Muscle of leg (tissue), 11 donors: ENCODE results near the gene YEATS4. TPM values are rescaled to one million over a fixed set of nuclear protein-coding genes. Genes with fewer than 3 reads are reported as not detected.

Source experiments
- DNase-seq: peaks from one replicate; pipeline ENCODE4 v3.0.0; 2013
- H3K27ac ChIP-seq: one replicate; pipeline ENCODE4 v1.5.1; 2013; ENCODE audit warnings: mild to moderate bottlenecking, low read length, control low read depth
- H3K27me3 ChIP-seq: one replicate; pipeline ENCODE4 v1.6.1; 2013; ENCODE audit warnings: low read length; ENCODE audit not compliant: control insufficient read depth, insufficient read depth
- H3K36me3 ChIP-seq: one replicate; pipeline ENCODE4 v1.6.1; 2013; ENCODE audit warnings: low read length; ENCODE audit not compliant: control insufficient read depth, insufficient read depth
- H3K4me1 ChIP-seq: one replicate; pipeline ENCODE4 v1.6.1; 2013; ENCODE audit warnings: low read length; ENCODE audit not compliant: control insufficient read depth, insufficient read depth
- H3K4me3 ChIP-seq: one replicate; pipeline ENCODE4 v1.5.1; 2013; ENCODE audit warnings: low read length, control low read depth
- H3K9me3 ChIP-seq: replicated peaks from 2 replicates; pipeline ENCODE4 v1.6.1; 2013; ENCODE audit warnings: low read depth, low read length; ENCODE audit not compliant: control insufficient read depth
- WGBS: methylation state at CpG from one replicate; pipeline ENCODE4 v1.1.5; 2013; ENCODE audit warnings: missing lambda C conversion rate; ENCODE audit not compliant: insufficient coverage; 5-methylcytosine and 5-hydroxymethylcytosine counted together
- polyA plus RNA-seq, 8 donors: library from polyadenylated mRNA; unstranded; fragments of 120-200 nt; gene quantifications; one replicate each; pipeline versions ENCODE4 v1.2.1 to v1.2.3, GENCODE V29; 2013; ENCODE audit warnings: inconsistent platforms in 1 of 8, low replicate concordance in 1 of 8; ENCODE audit not compliant: insufficient read length in 8 of 8, insufficient read depth in 1 of 8
- total RNA-seq: library from RNA; stranded (reverse); fragments of 120-200 nt; gene quantifications from one replicate; pipeline ENCODE4 v1.2.4, GENCODE V29; 2013

YEATS4 gene
- total and polyA plus RNA-seq, 9 donors, result 11.4 to 16.1 (median 14.4) TPM

- Histone ChIP-seq H3K36me3 (no peaks in the 10 kb centered on the region), H3K4me3 (no peak overlapping the region), H3K4me1 (no peaks in the 10 kb centered on the region), H3K27me3 (no peaks in the 10 kb centered on the region), H3K27ac (no peak overlapping the region), H3K9me3 (no peaks in the 10 kb centered on the region)
- no CpG with 5 or more reads among the region's 2 CpGs for WGBS
- DNase-seq, result no peak
These were observed 7.9 kb upstream of the YEATS4 start for GRCh38 chr12:69351462-69352236.

DNA sequence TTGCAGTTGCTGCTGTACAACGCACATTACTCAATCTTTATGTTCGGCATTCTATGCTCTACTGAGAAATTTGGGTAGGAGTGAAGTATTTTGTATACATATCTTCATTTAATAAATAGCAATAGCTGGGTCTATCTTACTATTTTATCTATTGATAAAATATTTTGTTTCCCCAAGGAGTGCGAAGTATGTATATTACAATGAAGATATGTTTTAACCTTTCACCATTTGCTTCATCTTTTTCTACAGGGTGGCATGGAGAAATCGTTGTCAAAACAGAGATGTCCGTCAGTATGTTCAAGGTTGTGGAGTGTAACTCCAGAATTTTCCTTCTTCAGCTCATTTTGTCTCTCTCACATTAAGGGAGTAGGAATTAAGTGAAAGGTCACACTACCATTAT lies 6.6 kb upstream of the YEATS4 start:
- H3K4me1 ChIP-seq, result no peaks in the 10 kb centered on the region
- H3K9me3 ChIP-seq, result no peaks in the 10 kb centered on the region
- no peak for DNase-seq
- H3K4me3 ChIP-seq, result no peak overlapping the region
- H3K36me3 ChIP-seq, result no peaks in the 10 kb centered on the region
- no CpG with 5 or more reads among the region's 5 CpGs for WGBS
- no peak overlapping the region for H3K27ac ChIP-seq
- no peaks in the 10 kb centered on the region for H3K27me3 ChIP-seq

DNA sequence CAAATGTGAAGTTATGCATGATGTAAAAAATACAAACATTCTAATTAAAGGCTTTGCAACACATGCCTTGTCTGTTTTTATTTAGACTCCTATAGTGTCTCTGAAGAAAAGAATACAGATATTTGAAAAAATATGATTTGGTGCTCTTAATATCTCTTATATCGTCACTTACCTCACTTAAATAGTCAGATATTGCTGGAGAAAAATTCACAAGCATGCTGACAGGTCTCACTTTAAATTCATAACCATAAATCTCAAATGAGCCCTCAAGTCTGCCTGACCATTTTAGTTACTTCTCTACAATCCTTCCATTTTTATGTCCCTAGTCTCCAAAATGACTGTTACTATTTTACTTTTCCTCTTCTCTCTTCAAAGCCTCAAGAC lies 5.4 kb upstream of the YEATS4 start:
- Histone ChIP-seq H3K27me3 (no peaks in the 10 kb centered on the region), H3K9me3 (no peaks in the 10 kb centered on the region), H3K27ac (no peak overlapping the region), H3K4me3 (no peak overlapping the region), H3K4me1 (no peaks in the 10 kb centered on the region), H3K36me3 (no peaks in the 10 kb centered on the region)
- no CpG with 5 or more reads among the region's 1 CpG for WGBS
- no peak for DNase-seq

- no CpG with 5 or more reads among the region's 1 CpG for WGBS
- H3K36me3 ChIP-seq, result no peaks in the 10 kb centered on the region
- no peaks in the 10 kb centered on the region for H3K27me3 ChIP-seq
- no peaks in the 10 kb centered on the region for H3K9me3 ChIP-seq
- no peak overlapping the region for H3K27ac ChIP-seq
- H3K4me3 ChIP-seq, result no peak overlapping the region
- DNase-seq, result no peak
- H3K4me1 ChIP-seq, result no peaks in the 10 kb centered on the region
These were observed 4.9 kb upstream of the YEATS4 start for GRCh38 chr12:69354556-69355187.

DNA sequence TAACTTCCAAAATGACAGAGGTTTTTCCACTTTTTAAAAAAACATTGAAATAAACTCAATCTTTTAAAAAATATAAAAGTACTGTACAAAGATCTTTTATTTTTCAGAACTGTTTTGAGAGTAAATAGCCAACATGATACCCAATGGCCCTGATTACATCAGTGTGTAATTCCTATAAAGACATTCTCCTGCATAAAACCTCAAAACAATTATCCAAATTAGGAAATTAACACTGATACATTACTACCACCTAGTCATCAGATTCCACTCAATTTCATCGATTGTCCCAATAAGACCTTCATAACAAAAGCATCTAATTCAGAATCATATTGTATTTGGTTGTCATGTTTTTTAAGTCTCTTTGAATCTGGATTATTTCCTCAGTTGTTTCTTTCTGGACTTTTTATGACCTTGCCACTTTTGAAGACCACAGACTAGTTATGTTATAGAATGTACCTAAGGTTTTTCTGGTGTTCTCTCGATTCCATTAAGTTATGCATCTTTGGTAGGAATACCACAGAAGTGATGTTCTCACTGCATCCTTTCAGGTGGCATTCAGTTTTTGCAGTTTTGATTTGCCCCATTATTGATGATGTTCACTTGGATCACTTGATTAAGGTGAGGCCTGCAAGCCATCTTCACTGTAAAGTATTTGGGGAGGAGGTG lies 4.0 kb upstream of the YEATS4 start:
- no peak overlapping the region for H3K27ac ChIP-seq
- H3K27me3 ChIP-seq, result no peaks in the 10 kb centered on the region
- no CpG with 5 or more reads among the region's 2 CpGs for WGBS
- DNase-seq, result no peak
- no peaks in the 10 kb centered on the region for H3K9me3 ChIP-seq
- peaks cover under 1% of the 10 kb centered on the region for H3K4me1 ChIP-seq
- H3K4me3 ChIP-seq, result no peak overlapping the region
- no peaks in the 10 kb centered on the region for H3K36me3 ChIP-seq

GRCh38 chr12:69360348-69360672 lies 767 bp downstream of the YEATS4 start:
- H3K4me3 ChIP-seq, result peak overlapping the region; percentile 81
- DNase-seq, result no peak
- H3K36me3 ChIP-seq, result no peaks in the 10 kb centered on the region
- 0% methylated on average over 8 of the region's 10 CpGs for WGBS
- H3K27me3 ChIP-seq, result no peaks in the 10 kb centered on the region
- H3K4me1 ChIP-seq, result peaks cover 3% of the 10 kb centered on the region
- no peaks in the 10 kb centered on the region for H3K9me3 ChIP-seq
- peak overlapping the region; percentile 96 for H3K27ac ChIP-seq

DNA sequence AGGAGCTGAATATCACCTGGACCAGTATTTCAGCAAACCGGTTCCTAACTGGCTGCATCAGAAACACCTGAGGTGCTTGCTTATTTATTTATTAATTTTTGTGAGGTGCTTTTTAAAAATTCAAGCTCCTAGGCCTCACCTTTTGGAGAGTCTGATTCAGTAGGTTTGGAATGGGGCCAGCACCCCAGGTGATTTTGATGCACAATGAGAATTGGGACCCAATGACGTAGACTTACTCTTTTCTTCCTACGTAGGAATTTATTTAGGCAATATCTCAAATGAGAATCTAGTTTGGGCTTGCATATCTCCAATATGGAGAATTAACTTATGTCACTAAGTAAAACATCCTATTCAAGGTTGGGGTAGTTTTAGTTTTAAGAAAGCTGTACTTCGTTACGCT lies 7.3 kb downstream of the YEATS4 start:
- no peak for DNase-seq
- no peaks in the 10 kb centered on the region for H3K27me3 ChIP-seq
- no CpG with 5 or more reads among the region's 5 CpGs for WGBS
- no peaks in the 10 kb centered on the region for H3K9me3 ChIP-seq
- no peak overlapping the region for H3K27ac ChIP-seq
- H3K4me1 ChIP-seq, result no peaks in the 10 kb centered on the region
- H3K4me3 ChIP-seq, result no peak overlapping the region
- peaks cover 24% of the 10 kb centered on the region for H3K36me3 ChIP-seq

- Histone ChIP-seq H3K27me3 (no peaks in the 10 kb centered on the region), H3K9me3 (no peaks in the 10 kb centered on the region), H3K36me3 (peaks cover 28% of the 10 kb centered on the region), H3K4me1 (no peaks in the 10 kb centered on the region), H3K27ac (no peak overlapping the region), H3K4me3 (no peak overlapping the region)
- no peak for DNase-seq
- WGBS, result no CpG with 5 or more reads among the region's 1 CpG
These were observed 8.6 kb downstream of the YEATS4 start for GRCh38 chr12:69368171-69368570.

GRCh38 chr12:69383074-69383473 lies 23.5 kb downstream of the YEATS4 start:
- Histone ChIP-seq H3K27ac (no peak overlapping the region), H3K36me3 (peaks cover 8% of the 10 kb centered on the region), H3K27me3 (no peaks in the 10 kb centered on the region), H3K4me1 (no peaks in the 10 kb centered on the region), H3K9me3 (no peaks in the 10 kb centered on the region), H3K4me3 (no peak overlapping the region)
- DNase-seq, result no peak
- 100% methylated on average over 1 of the region's 1 CpG for WGBS

- H3K9me3 ChIP-seq, result no peaks in the 10 kb centered on the region
- H3K27ac ChIP-seq, result no peak overlapping the region
- H3K4me3 ChIP-seq, result no peak overlapping the region
- 85% methylated on average over 2 of the region's 3 CpGs for whole genome bisulfite sequencing
- peaks cover 7% of the 10 kb centered on the region for H3K36me3 ChIP-seq
- DNase-seq, result no peak
- H3K4me1 ChIP-seq, result no peaks in the 10 kb centered on the region
- H3K27me3 ChIP-seq, result no peaks in the 10 kb centered on the region
These were observed 25.5 kb downstream of the YEATS4 start for GRCh38 chr12:69385038-69385437.
